Peyer's patch (tissue), 4 donors: ENCODE data around the gene CNOT1.

Experiments used
- POLR2A ChIP-seq, 2 donors: fragments of 450-650 bp; IDR thresholded peaks; one replicate each; pipeline ENCODE4 v1.5.1; 2017; ENCODE audit warnings: antibody characterized with exemption in 2 of 2, mild to moderate bottlenecking in 2 of 2, moderate library complexity in 2 of 2
- TF ChIP-seq, protein P1 (sequence below), 6 experiments: fragments of 450-650 bp in 4 of 6; fragments of 200-600 bp in 2 of 6; sonication (generic) in 1 of 6; IDR thresholded peaks; one replicate each; pipeline ENCODE4 v1.5.1; 2017 to 2019; ENCODE audit warnings: antibody characterized with exemption in 6 of 6, mild to moderate bottlenecking in 3 of 6, moderate library complexity in 1 of 6

GRCh38 chr16:58488531-58488930, 141.1 kb downstream of the CNOT1 start:
- TF ChIP-seq POLR2A (IDR thresholded peaks at IDR 0.05), result no peak
- TF ChIP-seq, protein P1, sequence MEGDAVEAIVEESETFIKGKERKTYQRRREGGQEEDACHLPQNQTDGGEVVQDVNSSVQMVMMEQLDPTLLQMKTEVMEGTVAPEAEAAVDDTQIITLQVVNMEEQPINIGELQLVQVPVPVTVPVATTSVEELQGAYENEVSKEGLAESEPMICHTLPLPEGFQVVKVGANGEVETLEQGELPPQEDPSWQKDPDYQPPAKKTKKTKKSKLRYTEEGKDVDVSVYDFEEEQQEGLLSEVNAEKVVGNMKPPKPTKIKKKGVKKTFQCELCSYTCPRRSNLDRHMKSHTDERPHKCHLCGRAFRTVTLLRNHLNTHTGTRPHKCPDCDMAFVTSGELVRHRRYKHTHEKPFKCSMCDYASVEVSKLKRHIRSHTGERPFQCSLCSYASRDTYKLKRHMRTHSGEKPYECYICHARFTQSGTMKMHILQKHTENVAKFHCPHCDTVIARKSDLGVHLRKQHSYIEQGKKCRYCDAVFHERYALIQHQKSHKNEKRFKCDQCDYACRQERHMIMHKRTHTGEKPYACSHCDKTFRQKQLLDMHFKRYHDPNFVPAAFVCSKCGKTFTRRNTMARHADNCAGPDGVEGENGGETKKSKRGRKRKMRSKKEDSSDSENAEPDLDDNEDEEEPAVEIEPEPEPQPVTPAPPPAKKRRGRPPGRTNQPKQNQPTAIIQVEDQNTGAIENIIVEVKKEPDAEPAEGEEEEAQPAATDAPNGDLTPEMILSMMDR (IDR thresholded peaks at IDR 0.05), result no peak
